Stimulated activated CD8-positive, alpha-beta memory T cell treated with anti-CD3 and anti-CD28 coated beads, Interleukin-7, amount 100 ng/mL, for 1 hour (primary cell): ENCODE measurements around the gene GOLM1.

Experiments used
- DNase-seq, 2 donors: peaks; one replicate each; pipeline ENCODE4 v3.0.0-alpha.2; 2020; ENCODE audit warnings: low read depth in 2 of 2

The GOLM1 gene

GRCh38 chr9:85981369-85981768 is 118.0 kb downstream of the GOLM1 start:
- no peak for DNase-seq

DNA sequence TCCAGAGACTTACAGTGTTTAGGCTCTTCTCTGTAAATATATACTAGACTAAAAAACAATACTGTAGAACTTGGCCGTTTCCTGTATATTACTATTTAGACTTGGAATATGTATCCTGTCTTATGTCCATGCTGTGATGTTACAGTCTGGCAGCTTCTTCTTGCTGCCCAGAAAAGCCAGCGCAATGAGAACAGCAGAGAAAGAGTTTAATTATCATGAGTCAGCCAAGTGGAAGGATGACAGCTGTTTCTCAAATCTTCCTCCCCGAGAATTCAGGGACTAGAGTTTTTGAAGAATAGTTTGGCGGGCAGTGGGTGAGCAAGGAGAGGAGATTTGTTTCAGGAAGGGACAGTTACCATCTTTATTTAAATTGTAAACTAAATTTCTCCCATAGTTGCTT is 120.9 kb downstream of the GOLM1 start:
- DNase-seq = no peak
